SKM-1 treated with dmso at 0.1 percent for 144 hours (cell line): ENCODE results near the gene ANO2.
"Not testable (repeated sequence)": the region's sequence is repeated elsewhere in the genome, so short reads cannot be mapped to it uniquely, and the experiment has no call there.

Experiments used
- DNase-seq: peaks from one replicate; lab custom pipeline; 2025; ENCODE audit not compliant: unreplicated experiment; lab: John Stamatoyannopoulos, UW

Gene ANO2

DNA sequence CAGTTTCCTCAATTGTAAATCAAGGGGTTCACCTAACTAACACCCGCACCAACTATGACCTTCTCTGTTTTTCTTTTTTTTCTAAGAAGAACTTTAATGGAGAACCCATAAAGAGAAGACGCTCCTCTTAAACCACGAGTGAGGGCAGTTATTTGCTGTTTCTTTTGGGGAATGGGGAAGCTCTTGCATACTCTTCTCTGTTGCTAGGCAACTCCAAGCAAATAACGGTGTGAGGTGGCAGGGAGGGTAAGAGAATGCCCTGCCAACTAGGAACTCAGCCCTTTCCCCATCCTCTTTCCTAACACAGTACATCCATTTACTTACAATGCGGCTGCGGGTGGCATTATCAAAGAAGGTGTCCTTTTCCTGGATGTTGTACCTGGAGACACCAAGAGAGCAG lies 114.9 kb downstream of the ANO2 start:
- DNase-seq = no peak

DNA sequence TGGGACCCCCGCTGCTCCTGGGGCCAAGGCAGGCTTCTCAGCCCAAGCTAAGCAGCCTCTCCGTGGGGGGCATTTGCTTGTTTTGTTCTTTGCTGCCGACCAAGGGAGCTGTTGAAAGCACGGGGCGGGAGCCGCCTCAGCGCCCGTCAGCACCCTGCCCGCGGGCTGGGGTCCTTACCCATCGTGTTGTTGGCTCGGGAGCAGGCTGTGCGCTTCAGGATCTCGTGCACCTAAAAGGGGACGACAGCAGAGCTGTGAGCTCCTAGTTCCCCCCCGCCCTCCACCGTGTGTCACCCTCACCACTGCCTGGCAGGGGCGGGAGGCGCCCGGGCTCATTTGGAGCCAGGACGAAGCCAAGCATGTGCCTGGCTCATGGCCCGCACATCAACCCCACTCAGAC lies 117.5 kb downstream of the ANO2 start:
- DNase-seq = no peak

DNA sequence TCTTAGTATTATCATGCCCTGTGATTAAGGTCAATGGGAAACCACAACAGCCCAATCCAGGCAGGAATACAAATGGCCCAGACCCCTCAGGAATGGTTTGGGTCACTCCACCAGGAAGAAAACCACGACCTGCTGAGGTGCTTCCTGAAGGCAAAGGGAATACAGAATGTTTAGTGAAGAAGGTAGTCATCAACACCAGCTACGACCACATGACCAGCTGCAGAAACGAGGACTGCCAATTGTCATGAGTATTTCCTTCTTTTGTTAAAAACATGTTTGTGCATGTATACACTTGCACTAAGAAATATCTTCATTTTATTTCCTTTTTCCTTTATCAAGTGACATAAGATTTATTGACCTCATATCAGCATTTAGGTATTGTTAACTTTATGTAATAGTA lies 119.3 kb downstream of the ANO2 start:
- not testable (repeated sequence) for DNase-seq

DNA sequence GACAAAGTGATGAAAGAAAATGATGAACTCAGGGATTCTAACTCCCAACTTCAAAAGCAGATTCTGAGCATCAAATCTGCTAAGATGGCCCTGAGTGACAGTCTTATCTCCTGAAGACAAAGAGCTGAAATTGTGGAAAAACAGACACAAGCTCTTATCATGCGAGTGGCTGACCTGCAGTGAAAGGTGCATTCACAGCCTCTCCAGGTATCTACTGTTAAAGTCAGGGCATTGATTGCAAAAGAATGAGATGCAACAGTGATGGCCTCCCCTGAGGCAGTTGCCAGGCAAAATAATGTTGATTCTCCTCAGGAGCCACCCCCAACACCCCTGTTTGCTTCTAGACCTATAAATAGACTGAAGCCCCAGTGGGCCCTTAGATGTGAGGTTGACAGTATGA lies 126.2 kb downstream of the ANO2 start:
- not testable (repeated sequence) for DNase-seq

DNA sequence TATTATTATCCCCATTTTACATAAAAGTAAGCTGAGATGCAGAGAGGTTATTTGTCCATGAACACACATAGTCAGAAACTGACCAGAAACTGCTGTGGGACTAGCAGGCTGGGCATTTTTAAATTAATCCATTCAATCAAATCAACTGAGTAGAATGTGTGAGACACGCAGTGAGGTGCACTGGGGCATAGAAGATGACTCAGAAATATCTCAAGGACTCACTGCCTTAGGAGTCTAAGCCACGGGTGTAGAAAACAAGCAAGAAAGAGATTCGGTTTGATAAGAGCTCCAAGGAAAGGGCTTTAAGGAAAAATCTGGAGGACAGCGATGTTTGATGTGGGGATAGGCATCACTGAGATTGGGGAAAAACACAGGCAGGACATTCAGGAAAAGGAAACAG lies 127.8 kb downstream of the ANO2 start:
- DNase-seq = no peak

DNA sequence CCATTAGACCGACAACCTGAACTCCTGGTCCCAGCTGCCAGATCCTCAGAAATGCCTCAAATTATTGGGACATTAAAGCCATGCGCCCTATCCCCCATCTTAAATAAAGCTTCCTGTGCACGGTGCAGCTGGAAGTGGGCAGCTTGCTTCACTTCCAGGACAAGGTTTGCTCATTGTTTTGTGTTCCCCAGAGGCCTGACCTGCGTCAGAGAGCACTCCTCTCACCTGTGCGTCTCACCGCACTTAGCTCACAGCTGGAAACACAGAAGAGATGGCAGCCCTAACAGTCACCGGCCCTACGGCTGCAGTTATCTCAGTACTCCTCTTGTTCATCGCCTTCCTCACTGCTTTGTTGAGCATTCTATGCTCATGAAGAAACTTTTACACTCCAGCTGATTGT lies 135.5 kb downstream of the ANO2 start:
- no peak for DNase-seq

DNA sequence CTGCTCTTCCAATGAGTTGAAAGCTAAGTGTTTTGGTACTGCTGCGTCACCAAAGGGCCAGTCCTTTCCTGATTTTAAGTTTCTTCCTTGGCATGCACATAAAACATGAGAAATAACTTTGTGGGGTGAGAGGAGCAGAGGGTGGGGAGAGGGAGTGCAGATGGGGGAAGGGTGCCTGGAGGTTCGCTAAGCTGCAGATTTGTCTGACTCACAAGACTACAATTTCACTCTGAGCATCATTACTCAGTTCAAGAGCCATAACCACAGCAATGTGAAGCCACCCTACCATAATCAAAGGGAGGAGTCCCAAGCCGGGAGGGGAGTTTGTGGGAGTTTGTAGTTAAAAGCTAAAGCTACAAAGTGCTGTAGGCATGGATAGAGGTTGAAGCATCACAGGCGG lies 136.1 kb downstream of the ANO2 start:
- no peak for DNase-seq

DNA sequence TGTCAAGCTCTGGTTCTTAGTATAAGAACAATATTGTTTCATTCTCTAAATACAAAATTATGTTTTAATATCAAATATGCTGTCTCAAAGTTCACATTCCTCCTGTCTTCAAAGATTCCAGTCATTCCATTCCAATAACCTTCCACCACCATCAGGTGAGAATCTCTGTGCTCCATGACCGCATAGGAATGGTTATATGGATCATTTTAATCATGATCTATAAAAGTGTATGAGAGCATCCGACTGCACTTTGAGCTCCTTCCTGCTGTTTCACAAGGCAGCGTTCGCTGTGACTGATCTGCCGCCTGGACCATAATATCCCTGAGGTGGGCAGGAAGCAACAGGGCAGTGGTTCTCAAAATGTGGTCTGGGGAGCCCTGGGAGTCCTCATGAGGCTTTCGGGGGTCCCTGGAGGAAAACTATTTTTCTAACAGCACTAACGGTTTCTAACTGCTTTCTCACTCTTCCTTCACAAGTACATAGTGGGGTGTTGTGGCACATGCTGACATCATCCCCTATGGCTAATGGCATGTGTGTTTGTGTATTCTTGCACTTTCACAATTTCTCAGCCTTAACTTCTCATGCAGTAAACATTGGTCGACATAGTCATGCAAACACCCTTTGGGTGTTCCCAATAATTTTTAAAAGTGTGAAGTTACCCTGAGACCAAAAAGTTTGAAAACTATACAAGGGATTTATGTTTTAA lies 137.4 kb downstream of the ANO2 start:
- no peak for DNase-seq

DNA sequence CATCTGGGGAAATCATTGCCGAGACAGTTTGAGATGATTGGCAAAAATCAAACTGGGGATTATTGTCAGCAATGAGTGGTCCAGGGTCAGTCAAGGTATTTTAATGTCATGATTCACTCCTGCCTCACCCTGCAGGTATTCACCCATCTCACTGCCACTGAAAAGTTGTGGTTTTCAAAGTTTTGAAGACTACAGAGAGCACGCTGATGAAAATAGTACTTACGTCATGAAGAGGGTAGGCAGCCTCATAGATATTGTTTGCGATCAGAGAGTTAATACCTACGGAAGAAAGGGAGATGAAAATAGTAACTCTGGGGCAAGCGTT lies 138.0 kb downstream of the ANO2 start:
- DNase-seq = no peak

DNA sequence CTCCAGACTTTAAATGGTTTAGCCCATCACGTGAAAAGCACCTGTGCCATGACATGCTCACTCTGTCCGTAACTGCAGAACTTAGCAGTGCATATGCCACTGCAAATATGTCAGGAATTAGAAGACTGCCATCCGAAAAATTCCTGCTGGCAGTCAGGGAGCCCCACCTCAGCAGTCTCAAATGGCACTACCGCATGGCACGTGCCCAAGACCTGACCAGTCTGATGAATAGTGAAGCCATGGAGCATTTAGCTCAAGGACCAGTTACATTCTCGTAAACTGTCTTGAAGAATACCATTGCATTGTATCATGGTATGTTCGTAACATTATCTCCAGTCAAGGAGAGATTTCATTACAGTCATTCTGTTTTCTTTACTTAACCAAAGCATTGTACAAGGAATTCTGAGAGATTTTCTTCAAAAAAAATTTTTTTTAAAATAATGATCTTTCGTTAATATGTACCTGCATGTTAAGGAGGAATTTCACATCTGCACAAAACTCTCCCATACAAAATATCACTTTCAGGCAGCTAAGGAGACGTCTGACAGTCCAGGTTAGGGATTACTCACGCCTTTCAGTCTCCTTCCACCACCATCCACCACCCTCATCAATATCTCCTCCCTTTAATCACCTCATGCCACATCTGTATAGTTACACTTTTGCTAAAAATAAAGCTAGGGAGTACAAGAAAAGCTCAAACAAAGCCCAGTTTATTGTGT lies 138.5 kb downstream of the ANO2 start:
- DNase-seq = no peak

DNA sequence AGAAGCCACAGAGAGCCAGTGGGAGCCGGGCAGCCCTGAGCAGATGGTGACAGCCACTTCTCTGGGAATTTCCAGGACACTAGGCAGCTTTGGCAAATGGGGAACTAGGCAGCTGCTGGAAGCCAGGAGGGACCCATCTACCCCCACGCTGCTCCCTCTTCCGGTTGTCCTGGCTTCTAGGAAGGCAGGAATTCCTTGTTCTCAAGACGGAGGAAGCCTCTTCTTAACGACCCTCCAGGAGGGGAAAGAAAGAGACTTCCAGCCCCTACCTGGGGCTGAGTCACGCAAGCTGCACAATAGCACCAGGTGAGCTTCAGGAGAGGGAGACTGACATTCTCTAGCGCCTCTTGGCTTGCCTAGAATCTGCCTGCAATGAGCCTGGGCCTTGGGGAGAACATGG lies 141.5 kb downstream of the ANO2 start:
- no peak for DNase-seq

DNA sequence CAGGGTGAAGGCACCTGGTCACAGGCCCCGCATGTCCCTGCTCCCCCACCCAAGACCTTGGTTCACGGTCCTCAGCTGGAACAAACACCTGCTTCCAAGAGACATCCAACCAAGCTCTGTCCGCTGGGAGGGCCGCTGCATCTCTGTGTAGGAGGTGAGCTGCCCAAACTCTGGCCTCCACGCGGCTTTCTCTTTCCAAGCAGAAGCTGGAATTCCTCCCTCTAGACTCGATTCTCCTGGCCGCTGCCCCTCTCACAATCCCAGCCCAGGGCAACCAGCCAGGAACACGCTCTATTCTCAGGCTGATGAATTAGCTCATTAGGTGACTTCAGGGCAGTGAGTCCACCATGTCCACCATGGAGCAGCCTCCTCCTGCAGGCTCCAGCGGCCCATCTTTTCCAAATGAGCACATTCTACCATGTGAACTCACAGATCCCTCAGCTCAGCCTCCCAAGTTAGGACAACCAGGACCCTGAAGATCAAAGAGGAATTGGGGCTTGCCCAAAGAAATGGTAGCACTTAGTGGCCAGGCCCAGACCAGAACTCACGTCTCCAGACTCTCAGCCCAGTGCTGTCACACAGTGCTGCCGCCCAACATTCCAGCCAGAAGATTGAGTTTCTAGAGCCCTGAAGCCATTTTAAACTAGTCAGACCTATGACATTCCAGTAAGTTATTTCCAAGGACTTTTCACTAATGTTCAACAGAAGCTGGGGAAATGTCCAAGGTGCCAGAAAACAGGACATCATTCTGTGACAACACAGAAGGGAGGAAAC lies 146.6 kb downstream of the ANO2 start:
- DNase-seq = no peak

DNA sequence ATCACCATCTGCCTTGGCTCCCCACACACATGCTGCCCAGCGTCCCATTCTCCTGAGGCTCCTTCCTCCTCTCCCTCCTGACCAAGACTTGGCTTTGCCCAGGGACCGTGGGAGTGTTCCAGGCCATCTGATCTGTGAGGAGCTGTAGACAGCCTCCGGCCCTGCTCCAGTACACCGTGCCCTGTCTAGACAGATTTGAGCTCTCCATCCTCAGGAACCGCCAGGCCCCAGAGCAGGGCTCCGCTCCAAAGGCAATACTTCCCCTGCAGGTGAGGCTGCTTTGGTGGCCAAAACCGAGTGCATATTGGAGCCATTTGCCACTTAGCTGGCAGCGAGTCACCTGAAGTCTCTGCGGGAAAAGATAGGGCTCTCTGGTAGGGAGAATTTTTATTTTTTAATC lies 147.4 kb downstream of the ANO2 start:
- DNase-seq = no peak

DNA sequence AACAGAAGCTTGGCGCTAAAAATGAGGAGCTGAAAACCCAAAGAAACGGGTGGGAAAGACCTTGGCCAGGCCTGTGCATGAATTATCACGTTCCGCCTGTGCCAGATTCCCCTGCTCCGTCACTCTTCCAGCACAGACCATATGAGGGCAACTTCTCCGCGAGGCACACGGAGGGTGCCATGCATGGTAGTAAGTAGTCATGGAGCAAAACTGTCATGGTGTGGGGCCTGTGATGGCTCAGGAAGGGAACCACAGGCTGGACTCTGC lies 148.2 kb downstream of the ANO2 start:
- no peak for DNase-seq

DNA sequence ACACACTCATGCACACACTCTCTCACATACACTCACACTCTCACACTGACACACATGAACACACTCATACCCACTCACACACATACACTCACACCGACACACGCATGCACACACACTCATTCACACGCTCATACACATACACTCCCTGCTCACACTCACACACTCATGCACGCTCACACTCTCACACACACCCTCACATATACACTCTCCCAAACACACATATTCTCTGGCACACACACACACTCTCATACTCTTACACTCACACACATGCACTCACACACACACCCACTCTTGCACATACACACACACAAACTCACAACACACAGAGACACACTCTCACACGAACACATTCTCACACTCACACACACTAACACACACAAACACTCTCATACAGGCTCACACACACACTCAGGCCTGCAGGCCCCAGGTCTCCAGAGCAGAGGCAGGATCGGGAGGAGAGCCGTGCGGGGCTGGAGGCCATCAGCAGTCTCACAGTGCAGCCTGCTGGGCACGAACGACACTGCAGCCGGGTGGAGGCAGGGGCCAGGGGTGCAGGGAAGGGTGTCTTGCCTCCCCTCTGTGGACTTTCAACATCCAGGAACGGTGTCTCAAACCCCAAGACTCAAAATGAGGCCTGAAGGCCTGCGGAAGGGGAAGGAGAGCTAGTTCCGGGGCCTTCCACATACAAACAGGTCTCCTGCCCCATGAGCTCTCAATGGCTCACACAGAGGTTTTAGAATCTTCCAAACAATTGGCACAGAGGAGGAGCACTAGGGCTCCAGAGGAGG lies 148.7 kb downstream of the ANO2 start:
- DNase-seq = no peak

DNA sequence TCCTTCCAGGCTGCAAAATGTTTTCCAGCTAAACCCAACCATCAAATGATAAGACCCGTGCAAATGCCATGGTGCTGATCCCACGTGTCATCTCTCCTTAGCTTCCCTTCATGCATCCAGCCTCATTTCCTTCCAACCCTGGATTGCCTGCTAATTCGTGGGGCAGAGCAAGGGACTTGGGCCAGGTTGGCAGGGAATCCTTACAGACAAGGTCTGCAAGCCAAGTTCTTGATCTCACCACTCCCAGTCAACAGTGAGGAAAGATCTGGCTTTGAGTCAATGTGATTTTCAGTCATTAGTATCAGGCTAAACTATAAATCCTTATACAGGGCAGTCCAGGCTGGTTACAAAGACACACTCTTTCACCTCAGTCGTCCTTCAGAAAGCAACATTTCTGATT lies 150.9 kb downstream of the ANO2 start:
- DNase-seq = no peak

DNA sequence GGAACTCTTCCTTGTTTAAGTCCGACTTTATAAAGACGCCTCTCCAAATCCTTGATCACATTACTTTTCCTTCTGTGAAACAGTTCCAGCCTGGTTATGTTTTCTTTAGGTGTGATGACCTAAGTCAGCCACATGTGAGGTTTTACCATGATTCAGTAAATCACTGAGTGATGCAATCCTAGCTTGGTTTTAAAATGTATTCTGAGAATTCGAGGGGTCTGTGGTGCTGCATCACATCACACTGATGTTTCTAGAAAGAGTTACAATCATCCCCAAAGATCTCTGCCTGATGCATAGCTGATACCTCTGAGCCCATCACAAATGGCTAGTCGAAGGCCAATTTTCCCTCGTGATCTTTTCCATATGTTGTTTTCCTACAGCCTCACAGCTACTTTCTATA lies 152.7 kb downstream of the ANO2 start:
- no peak for DNase-seq

DNA sequence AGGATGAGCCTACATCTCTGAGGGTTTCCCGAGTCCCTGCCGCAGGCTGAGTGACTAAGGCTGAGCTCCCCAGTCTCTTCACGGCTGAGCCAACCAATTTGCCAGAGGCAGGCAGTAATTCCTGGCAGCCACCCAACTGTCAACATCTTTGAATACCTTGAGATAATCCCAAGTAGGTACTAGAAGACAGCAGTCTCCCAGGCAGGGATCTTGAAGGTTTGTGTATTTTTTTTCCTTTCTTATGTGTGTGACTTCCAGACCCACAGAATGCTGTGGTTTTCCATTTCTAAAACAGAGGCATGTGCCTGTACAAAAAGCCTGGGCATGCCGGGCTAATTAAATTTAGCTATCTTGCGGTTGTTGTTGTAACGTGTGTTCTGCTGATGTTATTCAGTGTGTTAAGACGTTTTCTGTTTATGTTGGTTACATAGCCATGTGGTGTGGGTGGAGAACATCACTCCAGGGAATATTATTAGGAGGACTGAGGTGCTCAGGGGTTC lies 155.5 kb downstream of the ANO2 start:
- DNase-seq = no peak

DNA sequence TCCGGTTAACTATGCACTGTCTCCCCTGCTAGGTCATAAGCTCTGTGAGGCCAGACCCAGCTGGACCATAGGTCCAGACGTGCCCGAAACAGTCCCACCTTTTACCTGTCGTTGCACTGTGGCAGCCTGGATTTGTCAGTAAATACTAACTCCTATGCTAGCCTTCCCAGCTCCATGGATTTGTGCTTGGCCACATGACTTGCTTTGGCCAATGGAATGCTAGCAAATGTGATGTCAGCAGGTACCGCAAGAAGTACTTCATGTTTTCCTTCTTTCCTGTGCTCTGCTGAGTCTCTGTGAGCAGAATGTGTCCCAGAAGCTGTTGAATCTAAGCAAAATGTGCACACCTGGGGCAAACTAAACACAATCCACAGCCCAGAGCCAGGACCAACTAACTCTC lies 157.2 kb downstream of the ANO2 start:
- DNase-seq = no peak

DNA sequence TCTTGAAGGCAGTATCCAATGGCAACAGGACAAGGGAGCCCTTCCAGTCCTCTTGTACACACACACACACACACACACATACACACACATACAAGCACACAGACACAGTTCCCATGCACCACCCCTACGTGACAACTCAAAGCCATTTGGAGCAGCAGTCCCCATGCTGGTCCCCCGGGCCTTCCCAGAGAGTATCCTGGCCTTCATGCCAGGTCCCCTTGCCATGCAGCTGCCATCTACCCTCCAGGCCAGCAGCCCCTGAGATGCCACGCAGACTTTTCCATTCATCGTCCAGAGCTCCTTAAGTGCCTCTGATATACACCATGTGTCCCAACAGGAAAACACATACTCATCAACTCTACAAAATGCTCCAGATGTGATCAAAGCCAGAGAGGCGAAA lies 159.5 kb downstream of the ANO2 start:
- no peak for DNase-seq

DNA sequence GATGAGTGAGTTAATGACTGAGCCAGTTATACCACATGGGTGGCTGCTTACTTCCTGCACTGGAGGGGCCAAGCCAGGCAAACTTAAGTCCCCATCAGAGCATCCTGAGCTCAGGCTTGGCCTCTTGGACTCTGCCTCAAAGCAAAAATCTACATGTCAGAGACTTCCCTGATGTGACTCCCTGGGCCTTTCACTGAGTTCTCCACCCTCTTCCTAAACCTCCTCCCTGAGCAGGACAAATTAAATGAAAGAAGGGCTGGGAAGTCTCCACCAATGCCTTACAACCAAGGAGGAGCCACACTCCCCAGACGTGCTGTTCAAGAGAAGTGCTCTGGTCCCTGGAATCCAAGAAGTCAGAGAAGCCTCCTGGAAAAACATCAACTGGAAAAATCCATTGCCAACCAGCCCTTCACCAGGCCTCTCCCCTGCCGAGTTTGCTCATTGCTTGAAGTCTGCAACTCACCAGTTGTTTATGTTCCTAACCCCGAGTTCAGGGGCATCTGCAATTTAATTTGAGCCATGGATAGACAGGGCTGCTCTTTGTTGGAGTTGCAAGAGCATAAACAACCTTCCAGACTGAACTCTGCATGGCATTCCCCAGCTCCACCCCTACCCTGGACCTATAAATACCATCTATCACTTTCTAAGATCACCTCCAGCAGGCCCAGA lies 160.5 kb downstream of the ANO2 start:
- DNase-seq = no peak
